T-helper 1 cell (primary cell): ENCODE results near the gene NEURL1.

Experiments
- DNase-seq, 5 donors: peaks; one replicate each; pipeline ENCODE4 v3.0.0-alpha.2; 2012 to 2020
- total RNA-seq, 4 donors: gene quantifications; one replicate each; lab custom pipeline; 2026; lab: John Stamatoyannopoulos, UW

Gene NEURL1
- total RNA-seq = 0.80 to 2.1 (median 1.5) reads per million in 4 donors

GRCh38 chr10:103493362-103493915 lies at the start of gene NEURL1:
Gene NEURL1 (plus strand): TSS chr10:103493705. CDS start chr10:103494388, 683 bp downstream.
- DNase-seq = peak in 2 of 5 donors; percentile 11 to 30

GRCh38 chr10:103444478-103444877 lies 49.0 kb upstream of the NEURL1 start:
- no peak for DNase-seq

- DNase-seq = no peak
Measured at GRCh38 chr10:103445366-103445765, 48.1 kb upstream of the NEURL1 start.

- no peak for DNase-seq
Measured at GRCh38 chr10:103445767-103446567, 47.5 kb upstream of the NEURL1 start.

- DNase-seq = no peak
Measured at GRCh38 chr10:103447187-103447586, 46.3 kb upstream of the NEURL1 start.

GRCh38 chr10:103448746-103449145 lies 44.8 kb upstream of the NEURL1 start:
- DNase-seq = no peak

GRCh38 chr10:103449208-103450144 lies 44.0 kb upstream of the NEURL1 start:
- DNase-seq = no peak

- DNase-seq = no peak
Measured at GRCh38 chr10:103450201-103450695, 43.3 kb upstream of the NEURL1 start.

GRCh38 chr10:103451091-103451813 lies 42.3 kb upstream of the NEURL1 start:
- DNase-seq = peak; percentile 27 to 68 (median 33)

- DNase-seq = peak in 4 of 5 donors; percentile 34 to 57 (median 40)
Measured at GRCh38 chr10:103451831-103452505, 41.5 kb upstream of the NEURL1 start, which contains the start of gene CALHM2. Gene CALHM2 (minus strand): TSS chr10:103452370. CDS start chr10:103449941, 2,429 bp downstream.

GRCh38 chr10:103452506-103453230 lies 40.8 kb upstream of the NEURL1 start:
- DNase-seq = no peak

- DNase-seq = no peak
Measured at GRCh38 chr10:103454026-103454425, 39.5 kb upstream of the NEURL1 start.

GRCh38 chr10:103455235-103455634 lies 38.3 kb upstream of the NEURL1 start:
- DNase-seq = no peak

GRCh38 chr10:103456074-103456660 lies 37.3 kb upstream of the NEURL1 start:
- no peak for DNase-seq

- no peak for DNase-seq
Measured at GRCh38 chr10:103457176-103457712, 36.3 kb upstream of the NEURL1 start.

GRCh38 chr10:103457896-103458583 lies 35.5 kb upstream of the NEURL1 start:
- no peak for DNase-seq

GRCh38 chr10:103458720-103459119 lies 34.8 kb upstream of the NEURL1 start, which contains the start of gene CALHM1:
Gene CALHM1 (minus strand): TSS chr10:103458900. CDS start chr10:103458751, 149 bp downstream.
- DNase-seq = peak in 1 of 5 donors; percentile 21

GRCh38 chr10:103459615-103460014 lies 33.9 kb upstream of the NEURL1 start:
- no peak for DNase-seq

- DNase-seq = no peak
Measured at GRCh38 chr10:103463499-103463898, 30.0 kb upstream of the NEURL1 start.
